Measurements from ENCODE around the gene PSMB8.

PSMB8 gene

DNA sequence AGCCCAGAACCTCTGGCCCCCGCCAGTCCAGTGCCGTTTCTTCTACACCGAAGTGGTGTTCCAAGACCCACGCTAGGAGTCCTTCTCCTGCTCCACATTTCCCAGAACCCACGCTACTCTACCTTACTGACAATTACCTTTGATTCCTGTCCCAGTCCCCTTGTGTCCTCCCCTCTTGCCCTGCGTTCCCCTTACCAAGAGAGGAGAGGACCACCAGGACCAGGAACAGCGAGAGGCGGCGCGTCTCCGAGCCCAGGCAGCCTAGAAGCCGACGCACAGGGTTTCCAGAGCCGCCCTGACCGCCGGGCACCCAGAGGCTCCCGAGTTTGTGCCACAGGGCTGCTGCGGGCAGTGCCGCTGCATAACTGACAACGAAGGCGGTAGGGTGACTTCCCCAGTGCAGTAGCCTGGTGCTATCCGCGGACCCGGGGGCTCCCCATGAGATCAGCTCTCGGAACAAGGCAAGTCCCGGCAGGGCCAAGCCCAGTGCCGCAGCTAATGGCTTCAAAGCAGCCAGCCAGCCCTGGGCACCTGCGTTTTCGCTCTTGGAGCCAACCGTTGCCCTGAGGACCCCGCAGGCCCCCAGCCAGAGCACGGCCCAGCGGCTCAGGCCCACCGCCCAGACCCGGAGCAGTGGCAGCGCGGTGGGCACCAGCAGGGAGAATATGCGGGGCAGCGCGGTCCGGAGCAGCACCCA lies 9.1 kb upstream of the PSMB8 start:
- Histone ChIP-seq H3F3A (ENCODE audit: control insufficient read depth, insufficient read depth) (no peaks in the 10 kb centered on the region), H3K4me3 (ENCODE audit: low read length) (peak overlapping the region; percentile 95), H3K27me3 (ENCODE audit: control insufficient read depth, low read length) (peaks cover 4% of the 10 kb centered on the region; the same call in 1 of the 2 replicates), H3K9me2 (replicated peaks; ENCODE audit: control insufficient read depth, low read length) (no peaks in the 10 kb centered on the region), H3K36me3 (ENCODE audit: control insufficient read depth, low read length) (peaks cover 8% of the 10 kb centered on the region), H4K20me1 (ENCODE audit: control insufficient read depth, insufficient read depth, low read depth, low read length) (no peaks in the 10 kb centered on the region), H3K79me2 (ENCODE audit: control insufficient read depth, low read length) (0 out of 2 replicates have a peak, but pooled peaks cover 3% of the 10 kb centered on the region), H3K9me3 (ENCODE audit: control insufficient read depth, insufficient read depth, low read length) (no peaks in the 10 kb centered on the region), H3K4me2 (ENCODE audit: low read length) (peak overlapping the region; percentile 99), H3K27ac (ENCODE audit: low read depth, low read length) (peak overlapping the region; percentile 45; the same call in 1 of the 2 replicates), H3K4me1 (ENCODE audit: control insufficient read depth, low read length) (peaks cover 31% of the 10 kb centered on the region)
- TF ChIP-seq, protein P1, sequence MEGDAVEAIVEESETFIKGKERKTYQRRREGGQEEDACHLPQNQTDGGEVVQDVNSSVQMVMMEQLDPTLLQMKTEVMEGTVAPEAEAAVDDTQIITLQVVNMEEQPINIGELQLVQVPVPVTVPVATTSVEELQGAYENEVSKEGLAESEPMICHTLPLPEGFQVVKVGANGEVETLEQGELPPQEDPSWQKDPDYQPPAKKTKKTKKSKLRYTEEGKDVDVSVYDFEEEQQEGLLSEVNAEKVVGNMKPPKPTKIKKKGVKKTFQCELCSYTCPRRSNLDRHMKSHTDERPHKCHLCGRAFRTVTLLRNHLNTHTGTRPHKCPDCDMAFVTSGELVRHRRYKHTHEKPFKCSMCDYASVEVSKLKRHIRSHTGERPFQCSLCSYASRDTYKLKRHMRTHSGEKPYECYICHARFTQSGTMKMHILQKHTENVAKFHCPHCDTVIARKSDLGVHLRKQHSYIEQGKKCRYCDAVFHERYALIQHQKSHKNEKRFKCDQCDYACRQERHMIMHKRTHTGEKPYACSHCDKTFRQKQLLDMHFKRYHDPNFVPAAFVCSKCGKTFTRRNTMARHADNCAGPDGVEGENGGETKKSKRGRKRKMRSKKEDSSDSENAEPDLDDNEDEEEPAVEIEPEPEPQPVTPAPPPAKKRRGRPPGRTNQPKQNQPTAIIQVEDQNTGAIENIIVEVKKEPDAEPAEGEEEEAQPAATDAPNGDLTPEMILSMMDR (IDR thresholded peaks at IDR 0.05; ENCODE audit: low read depth, low read length, poor library complexity, severe bottlenecking), result no peak

DNA sequence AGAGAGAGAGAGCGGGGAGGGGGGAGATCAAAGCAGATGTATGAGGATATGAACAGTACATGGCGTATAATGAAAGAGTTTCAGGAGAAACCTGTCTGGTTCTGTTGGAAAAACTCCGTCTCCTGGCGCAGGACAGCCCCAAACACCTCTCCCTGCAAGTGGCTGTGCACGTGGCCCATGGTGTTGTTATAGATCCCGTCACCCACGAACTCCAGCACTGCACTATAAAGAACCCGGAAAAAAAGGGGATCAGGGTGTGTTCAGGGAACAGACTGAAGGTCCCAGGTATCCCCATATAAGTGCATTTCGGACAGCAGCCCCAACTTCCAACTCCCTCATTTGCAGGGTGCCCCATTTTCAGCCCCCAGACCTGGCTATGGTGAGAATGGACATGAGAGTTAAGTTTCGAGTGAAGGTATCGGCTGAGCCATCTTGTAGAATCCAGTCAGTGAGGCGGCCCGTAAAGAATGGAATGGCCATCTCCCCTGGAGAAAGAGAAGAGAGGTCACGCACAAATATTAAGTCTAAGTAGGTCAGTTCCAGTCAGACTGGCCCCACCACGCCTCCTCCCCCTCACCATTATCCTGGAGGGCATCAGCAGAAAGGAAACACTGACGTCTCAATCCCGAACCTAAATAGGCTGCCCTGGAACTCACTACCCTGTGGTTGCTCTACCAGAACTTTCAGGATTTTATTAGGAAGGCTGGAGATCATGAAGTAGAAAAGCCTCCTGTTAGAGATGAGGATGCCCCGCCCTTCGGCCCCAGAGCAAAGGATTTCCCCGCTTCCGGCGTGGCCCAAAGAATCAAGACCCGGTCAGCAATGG lies 8.4 kb upstream of the PSMB8 start:
- H3K36me3 ChIP-seq (ENCODE audit: control insufficient read depth, low read length), result peaks cover 16% of the 10 kb centered on the region
- 0 out of 2 replicates have a peak, but pooled peaks have one; percentile 11 for TF ChIP-seq EZH2phosphoT487 (IDR thresholded peaks at IDR 0.05; ENCODE audit: borderline replicate concordance, low read length)
- TF ChIP-seq, protein P1 (IDR thresholded peaks at IDR 0.05; ENCODE audit: low read depth, low read length, poor library complexity, severe bottlenecking), result no peak
- no peaks in the 10 kb centered on the region for H3F3A ChIP-seq (ENCODE audit: control insufficient read depth, insufficient read depth)
- peak overlapping the region; percentile 95 for H3K4me3 ChIP-seq (ENCODE audit: low read length)
- H3K9me3 ChIP-seq (ENCODE audit: control insufficient read depth, insufficient read depth, low read length), result no peaks in the 10 kb centered on the region
- H3K4me2 ChIP-seq (ENCODE audit: low read length), result peak overlapping the region; percentile 99
- 0 out of 2 replicates have a peak, but pooled peaks cover 3% of the 10 kb centered on the region for H3K79me2 ChIP-seq (ENCODE audit: control insufficient read depth, low read length)
- no peaks in the 10 kb centered on the region for H4K20me1 ChIP-seq (ENCODE audit: control insufficient read depth, insufficient read depth, low read depth, low read length)
- no peak overlapping the region for H3K27ac ChIP-seq (ENCODE audit: low read depth, low read length)
- H3K9me2 ChIP-seq (replicated peaks; ENCODE audit: control insufficient read depth, low read length), result no peaks in the 10 kb centered on the region
- peaks cover 30% of the 10 kb centered on the region for H3K4me1 ChIP-seq (ENCODE audit: control insufficient read depth, low read length)
- H3K27me3 ChIP-seq (ENCODE audit: control insufficient read depth, low read length), result peaks cover 4% of the 10 kb centered on the region; the same call in 1 of the 2 replicates

DNA sequence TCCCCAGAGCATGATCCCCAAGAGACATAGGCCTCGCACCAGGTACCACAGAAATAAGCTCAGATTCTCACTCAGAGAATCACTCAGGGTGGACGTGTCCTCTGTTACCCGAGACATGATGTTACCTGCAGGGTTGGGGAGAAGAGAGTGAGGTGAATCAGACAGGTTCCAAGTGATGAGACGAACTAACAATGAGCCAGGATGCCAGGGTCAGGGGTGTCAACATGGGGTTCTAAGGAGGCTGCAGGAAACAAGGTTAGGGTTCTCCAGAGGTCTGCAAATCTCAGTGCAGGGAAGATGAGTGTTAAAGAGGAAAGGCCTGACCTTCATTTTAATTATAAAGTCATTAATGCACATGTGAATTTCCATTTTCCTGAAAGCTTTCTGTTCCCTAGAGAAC lies 7.2 kb upstream of the PSMB8 start:
- Histone ChIP-seq H3K27ac (ENCODE audit: low read depth, low read length) (no peak overlapping the region), H3K9me3 (ENCODE audit: control insufficient read depth, insufficient read depth, low read length) (no peaks in the 10 kb centered on the region), H3K4me2 (ENCODE audit: low read length) (no peak overlapping the region), H3K4me1 (ENCODE audit: control insufficient read depth, low read length) (peaks cover 32% of the 10 kb centered on the region), H4K20me1 (ENCODE audit: control insufficient read depth, insufficient read depth, low read depth, low read length) (no peaks in the 10 kb centered on the region), H3K9me2 (replicated peaks; ENCODE audit: control insufficient read depth, low read length) (no peaks in the 10 kb centered on the region), H3K27me3 (ENCODE audit: control insufficient read depth, low read length) (peaks cover 4% of the 10 kb centered on the region; the same call in 1 of the 2 replicates), H3K36me3 (ENCODE audit: control insufficient read depth, low read length) (peaks cover 28% of the 10 kb centered on the region), H3F3A (ENCODE audit: control insufficient read depth, insufficient read depth) (no peaks in the 10 kb centered on the region), H3K79me2 (ENCODE audit: control insufficient read depth, low read length) (peaks cover 5% of the 10 kb centered on the region), H3K4me3 (ENCODE audit: low read length) (no peak overlapping the region)
- no peak for TF ChIP-seq EZH2phosphoT487 (IDR thresholded peaks at IDR 0.05; ENCODE audit: borderline replicate concordance, low read length)
- TF ChIP-seq, protein P1 (IDR thresholded peaks at IDR 0.05; ENCODE audit: low read depth, low read length, poor library complexity, severe bottlenecking), result no peak

Data from DOHH2 (cell line).